ENCODE results near the gene MUC12. TPM values are rescaled to one million over a fixed set of nuclear protein-coding genes. Genes with fewer than 3 reads are reported as not detected.
"Not testable (repeated sequence)": the region's sequence is repeated elsewhere in the genome, so short reads cannot be mapped to it uniquely, and the experiment has no call there.

Gene MUC12
- total RNA-seq, 1 experiment from 2014 or later: 0.64 TPM

GRCh38 chr7:100921039-100921438 is 48.3 kb upstream of the MUC12 start:
- Histone ChIP-seq H4K20me1 (ENCODE audit: insufficient read depth) (no peaks in the 10 kb centered on the region), H2AFZ (ENCODE audit: low read depth, low read length, poor library complexity, severe bottlenecking) (no peak overlapping the region), H3K4me1 (ENCODE audit: control insufficient read depth in 1 of 2, insufficient read depth in 2 of 2, low read length in 2 of 2) (no peaks in the 10 kb centered on the region; a peak in 1 of 4 replicates), H3K4me2 (ENCODE audit: low read length) (no peak overlapping the region), H3K27me3 (ENCODE audit: insufficient read depth, low read length) (no peaks in the 10 kb centered on the region), H3K9ac (ENCODE audit: low read length) (no peak overlapping the region), H3K4me3 (replicated peaks in 1 of 2; ENCODE audit: low read depth in 1 of 2, low read length in 2 of 2) (no peak overlapping the region), H3K79me2 (ENCODE audit: insufficient read depth, low read length) (no peaks in the 10 kb centered on the region), H3K9me3 (ENCODE audit: control insufficient read depth in 1 of 2, insufficient read depth in 1 of 2, low read depth in 1 of 2, low read length in 2 of 2) (no peaks in the 10 kb centered on the region), H3K27ac (ENCODE audit: low read depth, low read length) (no peak overlapping the region), H3K36me3 (ENCODE audit: control insufficient read depth in 1 of 2, insufficient read depth in 2 of 2, low read length in 2 of 2) (no peaks in the 10 kb centered on the region), H3K9me2 (ENCODE audit: insufficient read depth) (no peaks in the 10 kb centered on the region)
- intact Hi-C loops (cut with micrococcal nuclease): no loop called here
- ChIA-PET POLR2A (no interaction called here), RAD21 (ENCODE audit: low non-redundant PET in 1 of 2, low total read pairs in 2 of 2, uncharacterized antibody in 2 of 2, unreplicated experiment in 2 of 2) (no interaction called here), CTCF (interaction anchor here (0.5 kb wide), 1 partner anchor 160 kb away, joined by 3 read pairs; no protein-coding TSS in a partner anchor)
- TF ChIP-seq CBX3 (IDR thresholded peaks at IDR 0.05; ENCODE audit: low read depth) (no peak), JUND (IDR thresholded peaks at IDR 0.05) (no peak), ZBTB33 (IDR thresholded peaks at IDR 0.05; ENCODE audit: extremely low read depth, insufficient replicate concordance, low read length) (no peak), EGR1 (IDR thresholded peaks at IDR 0.05; ENCODE audit: low read depth) (no peak), POLR2AphosphoS5 (IDR thresholded peaks at IDR 0.05; ENCODE audit: low read depth, low read length) (no peak), EZH2 (IDR thresholded peaks at IDR 0.05) (no peak), CTCF (IDR thresholded peaks at IDR 0.05 in 2 of 3, conservative IDR thresholded peaks at IDR 0.05 in 1 of 3; ENCODE audit: borderline replicate concordance in 1 of 3, insufficient read depth in 1 of 3, low read depth in 2 of 3, low read length in 2 of 3) (no peak; a peak in 1 of 6 replicates)
- TF ChIP-seq, protein P1, sequence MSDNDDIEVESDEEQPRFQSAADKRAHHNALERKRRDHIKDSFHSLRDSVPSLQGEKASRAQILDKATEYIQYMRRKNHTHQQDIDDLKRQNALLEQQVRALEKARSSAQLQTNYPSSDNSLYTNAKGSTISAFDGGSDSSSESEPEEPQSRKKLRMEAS (IDR thresholded peaks at IDR 0.05): no peak
- no TSS peak for BruUV-seq (replicated peaks)
- no peak for DNase-seq (ENCODE audit: low read depth, low spot score)
- ATAC-seq: no peak

GRCh38 chr7:100923616-100924015 is 45.7 kb upstream of the MUC12 start:
- intact Hi-C loops (cut with micrococcal nuclease): not testable (repeated sequence)

More at GRCh38 chr7:100923616-100924015, 45.7 kb upstream of the MUC12 start:
- DNase-seq (ENCODE audit: low read depth, low spot score); H4K20me1 ChIP-seq (ENCODE audit: insufficient read depth); H3K27ac ChIP-seq (ENCODE audit: low read depth, low read length); RAD21 ChIA-PET (ENCODE audit: low non-redundant PET in 1 of 2, low total read pairs in 2 of 2, uncharacterized antibody in 2 of 2, unreplicated experiment in 2 of 2); H3K9me2 ChIP-seq (ENCODE audit: insufficient read depth); H3K79me2 ChIP-seq (ENCODE audit: insufficient read depth, low read length); BruUV-seq (replicated peaks); H3K4me1 ChIP-seq (ENCODE audit: control insufficient read depth in 1 of 2, insufficient read depth in 2 of 2, low read length in 2 of 2); H3K4me2 ChIP-seq (ENCODE audit: low read length); H3K36me3 ChIP-seq (ENCODE audit: control insufficient read depth in 1 of 2, insufficient read depth in 2 of 2, low read length in 2 of 2); POLR2A ChIA-PET; H3K9me3 ChIP-seq (ENCODE audit: control insufficient read depth in 1 of 2, insufficient read depth in 1 of 2, low read depth in 1 of 2, low read length in 2 of 2); H3K27me3 ChIP-seq (ENCODE audit: insufficient read depth, low read length); ATAC-seq; CTCF ChIA-PET; H2AFZ ChIP-seq (ENCODE audit: low read depth, low read length, poor library complexity, severe bottlenecking); H3K4me3 ChIP-seq (replicated peaks in 1 of 2; ENCODE audit: low read depth in 1 of 2, low read length in 2 of 2); H3K9ac ChIP-seq (ENCODE audit: low read length): not testable (repeated sequence)

All from HCT116 (cell line).